Liver (tissue), 9 donors: ENCODE data around the gene PDGFD. TPM values are rescaled to one million over a fixed set of nuclear protein-coding genes. Genes with fewer than 3 reads are reported as not detected.

Source experiments
- DNase-seq: peaks from one replicate; pipeline ENCODE4 v3.0.0-alpha.2; 2017; ENCODE audit warnings: low spot score
- H3K27ac ChIP-seq, 2 donors: one replicate each; pipeline ENCODE4 v1.7.0; 2013; ENCODE audit warnings: inconsistent platforms in 2 of 2, low read length in 2 of 2, control low read depth in 1 of 2, low read depth in 1 of 2, mild to moderate bottlenecking in 1 of 2
- H3K27me3 ChIP-seq, 4 donors: one replicate each; pipeline versions ENCODE4 v1.6.1 to v1.7.0; 2013; ENCODE audit warnings: low read length in 3 of 4, inconsistent platforms in 1 of 4, mild to moderate bottlenecking in 1 of 4, moderate library complexity in 1 of 4; ENCODE audit not compliant: control insufficient read depth in 4 of 4, insufficient read depth in 4 of 4
- H3K36me3 ChIP-seq, 4 donors: one replicate each; pipeline versions ENCODE4 v1.6.1 to v1.7.0; 2013; ENCODE audit warnings: low read length in 3 of 4, mild to moderate bottlenecking in 3 of 4, low read depth in 1 of 4, moderate library complexity in 1 of 4; ENCODE audit not compliant: control insufficient read depth in 4 of 4, insufficient read depth in 3 of 4
- H3K4me1 ChIP-seq, 4 donors: one replicate each; pipeline versions ENCODE4 v1.6.1 to v1.7.0; 2013; ENCODE audit warnings: low read length in 3 of 4, mild to moderate bottlenecking in 3 of 4, moderate library complexity in 1 of 4; ENCODE audit not compliant: control insufficient read depth in 4 of 4, insufficient read depth in 4 of 4
- H3K4me3 ChIP-seq, 3 donors: one replicate each; pipeline versions ENCODE4 v1.6.1 to v1.7.0; 2013; ENCODE audit warnings: low read length in 3 of 3, control low read depth in 1 of 3, low read depth in 1 of 3, mild to moderate bottlenecking in 1 of 3
- H3K9ac ChIP-seq, 2 donors: one replicate each; pipeline ENCODE4 v1.7.0; 2013; ENCODE audit warnings: low read length in 2 of 2, mild to moderate bottlenecking in 2 of 2, moderate library complexity in 2 of 2, control low read depth in 1 of 2, low read depth in 1 of 2
- H3K9me3 ChIP-seq, 4 donors: one replicate each; pipeline versions ENCODE4 v1.6.1 to v1.7.0; 2013; ENCODE audit warnings: low read length in 3 of 4; ENCODE audit not compliant: control insufficient read depth in 4 of 4
- FOXA1 ChIP-seq: IDR thresholded peaks from 2 replicates; pipeline ENCODE4 v1.6.1; 2016; ENCODE audit warnings: antibody characterized with exemption
- FOXA2 ChIP-seq: IDR thresholded peaks from 2 replicates; pipeline ENCODE4 v1.6.1; 2016; ENCODE audit warnings: antibody characterized with exemption
- GABPA ChIP-seq, 2 donors: IDR thresholded peaks in 1 of 2; conservative IDR thresholded peaks in 1 of 2; 2 replicates each; pipeline ENCODE4 v1.6.1; 2016; ENCODE audit warnings: antibody characterized with exemption in 2 of 2, mild to moderate bottlenecking in 1 of 2, moderate library complexity in 1 of 2
- JUND ChIP-seq, 2 donors: IDR thresholded peaks; 2 replicates each; pipeline ENCODE4 v1.6.1; 2016; ENCODE audit warnings: antibody characterized with exemption in 2 of 2
- NR2F2 ChIP-seq: IDR thresholded peaks from 2 replicates; pipeline ENCODE4 v1.6.1; 2016; ENCODE audit warnings: antibody characterized with exemption
- RXRA ChIP-seq, 2 donors: IDR thresholded peaks; 2 replicates each; pipeline ENCODE4 v1.6.1; 2017 to 2018; ENCODE audit warnings: antibody characterized with exemption in 2 of 2, mild to moderate bottlenecking in 1 of 2
- SP1 ChIP-seq: IDR thresholded peaks from 2 replicates; pipeline ENCODE4 v1.6.1; 2018; ENCODE audit warnings: antibody characterized with exemption, mild to moderate bottlenecking
- TAF1 ChIP-seq: conservative IDR thresholded peaks from 2 replicates; pipeline ENCODE4 v1.6.1; 2016; ENCODE audit warnings: antibody characterized with exemption, mild to moderate bottlenecking
- YY1 ChIP-seq: IDR thresholded peaks from 2 replicates; pipeline ENCODE4 v1.6.1; 2016; ENCODE audit warnings: antibody characterized with exemption, mild to moderate bottlenecking
- WGBS: extraction: QIAGEN DNeasy Blood & Tissue Kit; methylation state at CpG from one replicate; pipeline ENCODE4 v1.1.7; 2013; 5-methylcytosine and 5-hydroxymethylcytosine counted together
- polyA plus RNA-seq, 2 donors: library from polyadenylated mRNA; stranded (reverse) in 1 of 2; unstranded in 1 of 2; fragments of 200-250 nt in 1 of 2; fragments of >200 nt in 1 of 2; fragmentation: Nextera tagmentation in 1 of 2; extraction: Ambion mirVana in 1 of 2; gene quantifications; one replicate each; pipeline versions ENCODE4 v1.2.1 to v1.2.3, GENCODE V29; 2013 to 2015
- total RNA-seq, 2 donors: library from RNA; depleted of rRNA; stranded (reverse); fragments of >200 nt; gene quantifications; one replicate each; pipeline ENCODE4 v1.2.3, GENCODE V29; 2014
- TF ChIP-seq, protein P1 (sequence below): IDR thresholded peaks from 2 replicates; pipeline ENCODE4 v1.6.1; 2016; ENCODE audit warnings: antibody characterized with exemption
- TF ChIP-seq, protein P2 (sequence below): IDR thresholded peaks from 2 replicates; pipeline ENCODE4 v1.6.1; 2016; ENCODE audit warnings: antibody characterized with exemption
- TF ChIP-seq, protein P3 (sequence below): fragments of 150-350 bp; IDR thresholded peaks from 2 replicates; pipeline ENCODE4 v1.5.1; 2017; ENCODE audit warnings: improper control_type of control experiment, low read depth, low read length; ENCODE audit not compliant: missing input control
- TF ChIP-seq, protein P4 (sequence below): IDR thresholded peaks from 2 replicates; pipeline ENCODE4 v1.6.1; 2016; ENCODE audit warnings: antibody characterized with exemption
- donor health status: healthy.
- donor health status: healthy.
- donor health status: healthy.
- donor health status: healthy.
- donor health status: healthy.

PDGFD gene
- total and polyA plus RNA-seq, 4 donors: 1.0 to 3.3 (median 2.1) TPM

DNA sequence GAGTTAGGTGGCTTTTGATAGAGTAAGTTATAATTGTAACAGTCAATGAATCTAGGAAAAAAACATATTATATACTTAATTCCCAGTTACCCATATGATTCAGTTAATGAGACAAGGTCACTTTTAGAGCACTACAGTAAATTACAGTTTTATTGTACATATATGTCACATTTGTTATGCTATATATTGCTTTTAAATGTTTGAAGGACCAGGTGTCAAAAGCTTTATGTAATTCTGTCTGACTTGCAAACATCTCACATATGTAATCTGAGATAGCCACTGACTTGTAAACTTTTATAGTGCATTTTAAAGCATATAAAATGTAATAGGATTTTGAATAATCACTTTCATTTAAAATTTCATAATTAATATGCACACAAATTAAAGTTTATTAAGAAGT lies 36.7 kb upstream of the PDGFD start (continued):
- TF ChIP-seq TAF1 (no peak), YY1 (no peak)

DNA sequence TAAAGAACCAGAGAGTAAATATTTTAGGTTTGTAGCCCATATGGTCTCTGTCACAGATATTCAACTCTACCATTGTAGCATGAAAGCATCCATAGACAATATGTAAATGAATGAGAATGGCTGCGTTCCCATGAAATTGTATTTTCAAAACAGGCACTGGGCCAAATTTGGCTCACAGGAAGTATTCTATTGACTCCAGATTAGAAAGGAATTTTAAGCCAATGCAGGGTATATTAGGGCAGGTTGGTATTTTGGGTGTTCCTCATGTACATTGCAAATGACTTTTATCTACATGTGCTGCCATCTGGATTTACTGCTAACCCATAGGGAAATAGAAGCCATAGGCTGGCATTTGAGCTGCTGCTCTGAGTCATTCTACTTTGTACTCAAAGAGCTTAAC lies 35.1 kb upstream of the PDGFD start:
- no peak for DNase-seq
- Histone ChIP-seq H3K27ac (no peak overlapping the region), H3K9ac (no peak overlapping the region), H3K9me3 (no peaks in the 10 kb centered on the region), H3K4me1 (no peaks in the 10 kb centered on the region), H3K4me3 (no peak overlapping the region), H3K36me3 (no peaks in the 10 kb centered on the region), H3K27me3 (no peaks in the 10 kb centered on the region)
- WGBS: 69% methylated on average over 1 of the region's 1 CpG
- TF ChIP-seq JUND (IDR thresholded peaks at IDR 0.05): no peak
- no peak for TF ChIP-seq SP1
- TF ChIP-seq FOXA1: no peak
- TF ChIP-seq, protein P1, sequence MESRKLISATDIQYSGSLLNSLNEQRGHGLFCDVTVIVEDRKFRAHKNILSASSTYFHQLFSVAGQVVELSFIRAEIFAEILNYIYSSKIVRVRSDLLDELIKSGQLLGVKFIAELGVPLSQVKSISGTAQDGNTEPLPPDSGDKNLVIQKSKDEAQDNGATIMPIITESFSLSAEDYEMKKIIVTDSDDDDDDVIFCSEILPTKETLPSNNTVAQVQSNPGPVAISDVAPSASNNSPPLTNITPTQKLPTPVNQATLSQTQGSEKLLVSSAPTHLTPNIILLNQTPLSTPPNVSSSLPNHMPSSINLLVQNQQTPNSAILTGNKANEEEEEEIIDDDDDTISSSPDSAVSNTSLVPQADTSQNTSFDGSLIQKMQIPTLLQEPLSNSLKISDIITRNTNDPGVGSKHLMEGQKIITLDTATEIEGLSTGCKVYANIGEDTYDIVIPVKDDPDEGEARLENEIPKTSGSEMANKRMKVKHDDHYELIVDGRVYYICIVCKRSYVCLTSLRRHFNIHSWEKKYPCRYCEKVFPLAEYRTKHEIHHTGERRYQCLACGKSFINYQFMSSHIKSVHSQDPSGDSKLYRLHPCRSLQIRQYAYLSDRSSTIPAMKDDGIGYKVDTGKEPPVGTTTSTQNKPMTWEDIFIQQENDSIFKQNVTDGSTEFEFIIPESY: no peak
- TF ChIP-seq, protein P2, sequence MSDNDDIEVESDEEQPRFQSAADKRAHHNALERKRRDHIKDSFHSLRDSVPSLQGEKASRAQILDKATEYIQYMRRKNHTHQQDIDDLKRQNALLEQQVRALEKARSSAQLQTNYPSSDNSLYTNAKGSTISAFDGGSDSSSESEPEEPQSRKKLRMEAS: no peak
- TF ChIP-seq GABPA (IDR thresholded peaks at IDR 0.05 in 1 of 2, conservative IDR thresholded peaks at IDR 0.05 in 1 of 2): no peak
- TF ChIP-seq, protein P3, sequence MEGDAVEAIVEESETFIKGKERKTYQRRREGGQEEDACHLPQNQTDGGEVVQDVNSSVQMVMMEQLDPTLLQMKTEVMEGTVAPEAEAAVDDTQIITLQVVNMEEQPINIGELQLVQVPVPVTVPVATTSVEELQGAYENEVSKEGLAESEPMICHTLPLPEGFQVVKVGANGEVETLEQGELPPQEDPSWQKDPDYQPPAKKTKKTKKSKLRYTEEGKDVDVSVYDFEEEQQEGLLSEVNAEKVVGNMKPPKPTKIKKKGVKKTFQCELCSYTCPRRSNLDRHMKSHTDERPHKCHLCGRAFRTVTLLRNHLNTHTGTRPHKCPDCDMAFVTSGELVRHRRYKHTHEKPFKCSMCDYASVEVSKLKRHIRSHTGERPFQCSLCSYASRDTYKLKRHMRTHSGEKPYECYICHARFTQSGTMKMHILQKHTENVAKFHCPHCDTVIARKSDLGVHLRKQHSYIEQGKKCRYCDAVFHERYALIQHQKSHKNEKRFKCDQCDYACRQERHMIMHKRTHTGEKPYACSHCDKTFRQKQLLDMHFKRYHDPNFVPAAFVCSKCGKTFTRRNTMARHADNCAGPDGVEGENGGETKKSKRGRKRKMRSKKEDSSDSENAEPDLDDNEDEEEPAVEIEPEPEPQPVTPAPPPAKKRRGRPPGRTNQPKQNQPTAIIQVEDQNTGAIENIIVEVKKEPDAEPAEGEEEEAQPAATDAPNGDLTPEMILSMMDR: no peak

DNA sequence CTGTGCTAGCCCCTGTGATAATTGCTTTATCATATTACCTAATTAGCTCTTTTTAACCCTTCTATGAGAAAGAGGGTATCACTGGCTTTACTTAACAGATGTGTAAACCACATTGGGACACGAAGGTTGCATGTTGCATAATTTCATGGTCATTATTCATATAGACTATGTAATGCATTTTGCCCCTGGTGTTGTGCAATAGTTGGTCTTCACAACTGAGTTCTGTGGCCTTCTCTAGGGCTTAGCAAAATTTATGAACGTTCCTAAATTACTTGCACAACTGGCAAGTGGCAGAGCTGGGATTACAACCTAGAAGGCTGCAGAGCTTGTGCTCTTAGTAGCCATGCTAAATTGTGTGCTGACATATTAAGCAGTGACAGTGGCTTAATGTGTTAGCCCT lies 34.6 kb upstream of the PDGFD start:
- Histone ChIP-seq H3K9me3 (no peaks in the 10 kb centered on the region), H3K27me3 (no peaks in the 10 kb centered on the region), H3K27ac (no peak overlapping the region), H3K36me3 (no peaks in the 10 kb centered on the region), H3K9ac (no peak overlapping the region), H3K4me1 (no peaks in the 10 kb centered on the region), H3K4me3 (no peak overlapping the region)
- WGBS: 41% methylated on average over 2 of the region's 2 CpGs
- no peak for DNase-seq
- TF ChIP-seq, protein P2: no peak
- TF ChIP-seq FOXA1 (no peak), FOXA2 (no peak), GABPA (IDR thresholded peaks at IDR 0.05 in 1 of 2, conservative IDR thresholded peaks at IDR 0.05 in 1 of 2) (no peak), RXRA (IDR thresholded peaks at IDR 0.05) (no peak), NR2F2 (no peak), JUND (IDR thresholded peaks at IDR 0.05) (no peak)
- TF ChIP-seq, protein P4, sequence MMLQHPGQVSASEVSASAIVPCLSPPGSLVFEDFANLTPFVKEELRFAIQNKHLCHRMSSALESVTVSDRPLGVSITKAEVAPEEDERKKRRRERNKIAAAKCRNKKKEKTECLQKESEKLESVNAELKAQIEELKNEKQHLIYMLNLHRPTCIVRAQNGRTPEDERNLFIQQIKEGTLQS: no peak
